Neutrophil (primary cell): ENCODE results near the gene ZNF784.

Experiments
- H3K27ac ChIP-seq: fragments of 200-600 bp; sonication (generic); 2 replicates; pipeline ENCODE4 v1.5.1; 2016; ENCODE audit warnings: mild to moderate bottlenecking, moderate library complexity
- H3K27me3 ChIP-seq: fragments of 200-600 bp; sonication (generic); 2 replicates; pipeline ENCODE4 v1.6.0; 2016; ENCODE audit warnings: mild to moderate bottlenecking
- H3K36me3 ChIP-seq: fragments of 200-600 bp; sonication (generic); 2 replicates; pipeline ENCODE4 v1.5.1; 2017
- H3K4me1 ChIP-seq, 2 experiments: fragments of 200-600 bp in 1 of 2; sonication (generic) in 1 of 2; 1 replicate in 1 of 2; 2 replicates in 1 of 2; pipeline versions ENCODE4 v1.5.1 to v1.6.1; 2013 to 2016; ENCODE audit warnings: low read depth in 1 of 2, low read length in 1 of 2, mild to moderate bottlenecking in 1 of 2, moderate library complexity in 1 of 2; ENCODE audit not compliant: control insufficient read depth in 1 of 2, insufficient read depth in 1 of 2
- H3K4me3 ChIP-seq, 2 experiments: fragments of 200-600 bp in 1 of 2; sonication (generic) in 1 of 2; 1 replicate in 1 of 2; 2 replicates in 1 of 2; pipeline ENCODE4 v1.5.1; 2013 to 2016; ENCODE audit warnings: low read depth in 1 of 2, low read length in 1 of 2, mild to moderate bottlenecking in 1 of 2, moderate library complexity in 1 of 2
- H3K9me3 ChIP-seq: fragments of 200-600 bp; sonication (generic); 2 replicates; pipeline ENCODE4 v1.5.1; 2016
- CTCF ChIP-seq: fragments of 200-600 bp; sonication (generic); IDR thresholded peaks from 2 replicates; pipeline ENCODE4 v1.5.1; 2016; ENCODE audit warnings: antibody characterized with exemption

The ZNF784 gene

DNA sequence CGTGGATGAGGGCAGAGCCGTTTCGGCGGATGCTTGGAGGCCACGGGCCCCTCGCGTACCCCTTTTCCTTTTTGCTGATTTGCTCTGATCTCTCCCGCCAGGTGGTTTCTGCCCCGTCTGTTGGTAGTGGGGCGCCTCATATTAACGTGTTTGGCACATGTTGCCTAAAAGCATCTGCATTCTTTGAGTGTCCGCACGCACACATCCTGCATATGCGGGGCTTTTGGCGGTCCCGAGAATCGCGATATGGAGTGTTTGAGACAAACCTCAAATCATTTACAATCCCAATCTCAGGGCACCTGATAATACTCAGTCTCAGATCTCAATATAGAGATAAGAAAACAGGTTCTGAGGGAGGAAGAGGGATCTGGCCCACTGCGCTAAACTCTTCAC is 31.3 kb upstream of the ZNF784 start:
- TF ChIP-seq CTCF, result no peak
- H3K9me3 ChIP-seq, result no peaks in the 10 kb centered on the region

DNA sequence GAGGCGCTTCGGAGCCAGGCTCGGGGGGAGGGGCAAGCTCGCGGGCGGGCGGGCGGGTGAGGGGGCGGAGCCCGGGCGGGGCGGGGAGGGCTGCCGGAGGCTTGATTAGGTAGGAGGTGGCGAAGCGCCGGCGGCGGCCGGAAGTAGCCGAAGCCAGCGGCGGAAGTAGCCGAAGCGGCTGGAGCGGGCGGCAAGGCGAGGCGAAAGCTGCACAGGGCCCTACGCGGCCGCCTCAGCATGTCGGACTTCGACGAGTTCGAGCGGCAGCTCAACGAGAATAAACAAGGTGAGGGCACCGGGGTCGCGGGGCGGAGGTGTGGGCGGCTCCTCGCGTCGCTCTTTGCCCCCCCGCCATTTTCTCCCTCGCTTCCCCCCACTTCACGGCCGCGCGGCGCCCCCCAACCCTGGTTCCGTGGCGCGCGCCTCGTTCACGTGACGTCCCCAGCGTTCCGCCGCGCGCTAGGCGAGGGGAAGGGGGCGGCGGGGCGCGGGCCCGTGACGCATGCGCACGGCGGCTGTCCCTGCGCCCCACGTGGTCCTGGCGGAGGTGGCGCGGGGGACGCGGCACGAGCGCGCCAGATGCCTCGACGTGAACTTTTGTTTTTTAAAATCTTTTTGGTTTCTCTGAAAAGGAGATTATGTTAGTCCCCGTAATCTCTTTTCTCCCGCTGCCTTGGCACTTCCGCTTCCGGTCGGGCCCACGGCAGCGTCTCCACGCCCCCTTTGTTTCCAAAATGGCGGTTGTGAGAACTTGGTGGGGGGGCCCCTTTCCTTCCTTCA is 30.7 kb upstream of the ZNF784 start, which contains the start of gene U2AF2:
U2AF2 (plus strand) TSS at position 168 of the 780 bp plus-strand sequence; CDS start at position 238, 70 bp downstream.
- Histone ChIP-seq H3K27ac (peak within 1 kb of the TSS; percentile 96), H3K36me3 (peaks cover 20% of the 10 kb centered on the region), H3K4me3 (peak within 1 kb of the TSS; percentile 71 to 100), H3K27me3 (no peaks in the 10 kb centered on the region), H3K4me1 (peaks cover 29 to 36% of the 10 kb centered on the region in 2 experiments), H3K9me3 (no peaks in the 10 kb centered on the region)
- no peak for TF ChIP-seq CTCF

More for the DNA sequence above, 31.3 kb upstream of the ZNF784 start:
- Histone ChIP-seq H3K4me1 (peaks cover 29 to 36% of the 10 kb centered on the region in 2 experiments), H3K27me3 (no peaks in the 10 kb centered on the region), H3K27ac (peak overlapping the region; percentile 96), H3K36me3 (peaks cover 26% of the 10 kb centered on the region), H3K4me3 (peak overlapping the region; percentile 71 to 100)

GRCh38 chr19:55654323-55654867 is 30.0 kb upstream of the ZNF784 start:
- Histone ChIP-seq H3K4me1 (peaks cover 29 to 36% of the 10 kb centered on the region in 2 experiments), H3K36me3 (peaks cover 14% of the 10 kb centered on the region)
- TF ChIP-seq CTCF, result peak; percentile 23

DNA sequence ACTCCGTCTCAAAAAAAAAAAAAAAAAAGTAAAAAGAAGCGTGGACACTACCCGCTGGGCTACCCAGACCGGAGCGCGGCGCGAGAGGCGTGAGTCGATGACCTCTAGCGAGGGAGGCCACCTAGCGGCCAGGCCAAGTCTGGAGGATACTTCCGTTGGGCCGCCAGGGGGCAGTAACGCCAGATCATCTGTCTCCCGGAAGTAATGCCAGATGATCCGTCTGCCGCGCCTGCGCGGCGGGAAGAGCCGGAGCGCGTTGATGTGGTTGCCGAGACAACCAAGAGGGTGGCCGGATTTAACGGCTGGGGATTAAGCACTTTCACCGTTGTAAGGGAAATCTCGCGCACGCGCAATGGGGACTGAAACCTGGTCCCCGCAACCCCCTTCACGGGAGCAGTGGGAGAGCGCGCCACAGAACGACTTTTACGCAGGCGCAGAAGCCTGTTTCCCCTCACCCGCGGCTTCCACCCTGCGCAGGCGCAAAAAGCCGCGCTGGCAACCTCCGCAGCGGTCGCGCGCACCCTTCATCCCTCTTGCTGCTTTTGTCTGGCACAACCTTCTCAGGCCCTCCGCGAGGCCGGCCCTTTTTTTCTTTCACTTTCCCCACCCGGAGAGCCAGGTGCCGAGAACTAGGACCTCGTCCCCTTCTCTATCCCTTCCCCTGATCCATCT is 29.4 kb upstream of the ZNF784 start:
- Histone ChIP-seq H3K4me1 (peaks cover 33 to 38% of the 10 kb centered on the region in 2 experiments), H3K36me3 (peaks cover 9% of the 10 kb centered on the region), H3K27ac (peak overlapping the region; percentile 96), H3K9me3 (no peaks in the 10 kb centered on the region), H3K27me3 (peaks cover 8% of the 10 kb centered on the region), H3K4me3 (peak overlapping the region; percentile 71 to 100)
- TF ChIP-seq CTCF, result peak; percentile 98

More at GRCh38 chr19:55654323-55654867, 30.0 kb upstream of the ZNF784 start:
- H3K9me3 ChIP-seq, result no peaks in the 10 kb centered on the region
- H3K27ac ChIP-seq, result peak overlapping the region; percentile 96
- peaks cover 2% of the 10 kb centered on the region for H3K27me3 ChIP-seq
- peak overlapping the region; percentile 71 to 100 for H3K4me3 ChIP-seq

GRCh38 chr19:55652311-55653128 is 28.2 kb upstream of the ZNF784 start:
- Histone ChIP-seq H3K27ac (no peak overlapping the region), H3K27me3 (peaks cover 21% of the 10 kb centered on the region), H3K4me1 (peaks cover 40 to 42% of the 10 kb centered on the region in 2 experiments), H3K4me3 (no peak overlapping the region), H3K36me3 (peaks cover 7% of the 10 kb centered on the region), H3K9me3 (no peaks in the 10 kb centered on the region)
- TF ChIP-seq CTCF, result no peak
